ENCODE results near the gene LDLRAD4.

GRCh38 chr18:13295894-13296293, 77.3 kb downstream of the LDLRAD4 start:
- TF ChIP-seq TCF4 (CRISPR knock-in tag; IDR thresholded peaks at IDR 0.05; ENCODE audit: borderline replicate concordance): no peak
- TF ChIP-seq RARB (CRISPR knock-in tag; IDR thresholded peaks at IDR 0.05): no peak
- no peak for TF ChIP-seq ISL1 (CRISPR knock-in tag; IDR thresholded peaks at IDR 0.05)
- no peak for TF ChIP-seq ZC3H10 (CRISPR knock-in tag; IDR thresholded peaks at IDR 0.05)
- TF ChIP-seq GLIS3 (CRISPR knock-in tag; IDR thresholded peaks at IDR 0.05): no peak
- no peak for TF ChIP-seq OSR1 (CRISPR knock-in tag; IDR thresholded peaks at IDR 0.05)
- no peak for TF ChIP-seq ZFP30 (CRISPR knock-in tag; IDR thresholded peaks at IDR 0.05)
- TF ChIP-seq BACH2 (CRISPR knock-in tag; IDR thresholded peaks at IDR 0.05; ENCODE audit: borderline replicate concordance): no peak
- TF ChIP-seq ZNF8 (CRISPR knock-in tag; IDR thresholded peaks at IDR 0.05): no peak
- TF ChIP-seq POU6F1 (CRISPR knock-in tag; IDR thresholded peaks at IDR 0.05; ENCODE audit: borderline replicate concordance, low read depth): no peak
- TF ChIP-seq ARNTL (CRISPR knock-in tag; IDR thresholded peaks at IDR 0.05; ENCODE audit: borderline replicate concordance, low read depth): no peak
- TF ChIP-seq TSHZ2 (CRISPR knock-in tag; IDR thresholded peaks at IDR 0.05): no peak
- TF ChIP-seq, protein P1, sequence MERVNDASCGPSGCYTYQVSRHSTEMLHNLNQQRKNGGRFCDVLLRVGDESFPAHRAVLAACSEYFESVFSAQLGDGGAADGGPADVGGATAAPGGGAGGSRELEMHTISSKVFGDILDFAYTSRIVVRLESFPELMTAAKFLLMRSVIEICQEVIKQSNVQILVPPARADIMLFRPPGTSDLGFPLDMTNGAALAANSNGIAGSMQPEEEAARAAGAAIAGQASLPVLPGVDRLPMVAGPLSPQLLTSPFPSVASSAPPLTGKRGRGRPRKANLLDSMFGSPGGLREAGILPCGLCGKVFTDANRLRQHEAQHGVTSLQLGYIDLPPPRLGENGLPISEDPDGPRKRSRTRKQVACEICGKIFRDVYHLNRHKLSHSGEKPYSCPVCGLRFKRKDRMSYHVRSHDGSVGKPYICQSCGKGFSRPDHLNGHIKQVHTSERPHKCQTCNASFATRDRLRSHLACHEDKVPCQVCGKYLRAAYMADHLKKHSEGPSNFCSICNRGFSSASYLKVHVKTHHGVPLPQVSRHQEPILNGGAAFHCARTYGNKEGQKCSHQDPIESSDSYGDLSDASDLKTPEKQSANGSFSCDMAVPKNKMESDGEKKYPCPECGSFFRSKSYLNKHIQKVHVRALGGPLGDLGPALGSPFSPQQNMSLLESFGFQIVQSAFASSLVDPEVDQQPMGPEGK (CRISPR knock-in tag; IDR thresholded peaks at IDR 0.05; ENCODE audit: borderline replicate concordance): no peak

Measured in SK-N-SH treated with all-trans-retinoic acid at 6 μM for 48 hours (cell line).